ENCODE measurements around the gene C2CD2. TPM values are rescaled to one million over a fixed set of nuclear protein-coding genes. Genes with fewer than 3 reads are reported as not detected.

Gene C2CD2
- total RNA-seq, 4 donors from 2014 or later: 11.6 to 25.3 (median 18.9) TPM

DNA sequence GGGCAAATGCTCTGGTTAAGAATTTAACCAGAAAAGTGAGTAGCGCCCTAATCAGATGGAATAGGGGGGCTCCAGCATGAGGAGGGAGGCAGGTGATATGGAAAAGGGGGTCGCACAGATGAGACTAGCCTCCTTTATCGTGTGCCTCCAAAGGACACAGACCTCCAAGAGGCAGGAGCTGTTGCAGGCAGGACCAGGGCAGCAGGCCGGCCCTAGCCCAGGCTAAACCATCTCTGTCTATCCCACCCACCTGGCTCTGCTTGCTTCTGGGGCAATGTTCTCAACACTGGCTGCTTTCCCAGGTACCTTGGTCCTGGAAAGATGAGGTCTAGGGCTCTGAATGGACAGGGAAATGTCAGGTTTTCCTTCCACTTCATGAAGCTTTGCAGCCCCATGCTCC lies 36.3 kb downstream of the C2CD2 start:
- peaks cover 14 to 72% (median 54%) of the 10 kb centered on the region in 4 donors for H3K36me3 ChIP-seq
- no peaks in the 10 kb centered on the region for H3K27me3 ChIP-seq
- intact Hi-C loops (cut with DNase I): no loop called here
- no peak for DNase-seq (ENCODE audit: extremely low spot score)
- TF ChIP-seq POLR2AphosphoS5 (IDR thresholded peaks at IDR 0.05): no peak
- TF ChIP-seq, protein P1, sequence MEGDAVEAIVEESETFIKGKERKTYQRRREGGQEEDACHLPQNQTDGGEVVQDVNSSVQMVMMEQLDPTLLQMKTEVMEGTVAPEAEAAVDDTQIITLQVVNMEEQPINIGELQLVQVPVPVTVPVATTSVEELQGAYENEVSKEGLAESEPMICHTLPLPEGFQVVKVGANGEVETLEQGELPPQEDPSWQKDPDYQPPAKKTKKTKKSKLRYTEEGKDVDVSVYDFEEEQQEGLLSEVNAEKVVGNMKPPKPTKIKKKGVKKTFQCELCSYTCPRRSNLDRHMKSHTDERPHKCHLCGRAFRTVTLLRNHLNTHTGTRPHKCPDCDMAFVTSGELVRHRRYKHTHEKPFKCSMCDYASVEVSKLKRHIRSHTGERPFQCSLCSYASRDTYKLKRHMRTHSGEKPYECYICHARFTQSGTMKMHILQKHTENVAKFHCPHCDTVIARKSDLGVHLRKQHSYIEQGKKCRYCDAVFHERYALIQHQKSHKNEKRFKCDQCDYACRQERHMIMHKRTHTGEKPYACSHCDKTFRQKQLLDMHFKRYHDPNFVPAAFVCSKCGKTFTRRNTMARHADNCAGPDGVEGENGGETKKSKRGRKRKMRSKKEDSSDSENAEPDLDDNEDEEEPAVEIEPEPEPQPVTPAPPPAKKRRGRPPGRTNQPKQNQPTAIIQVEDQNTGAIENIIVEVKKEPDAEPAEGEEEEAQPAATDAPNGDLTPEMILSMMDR (IDR thresholded peaks at IDR 0.05): no peak
- TF ChIP-seq POLR2A (IDR thresholded peaks at IDR 0.05; ENCODE audit: low read depth): no peak
- TF ChIP-seq EP300 (IDR thresholded peaks at IDR 0.05): no peak
- peaks cover 0 to 12% (median 7%) of the 10 kb centered on the region in 4 donors for H3K4me1 ChIP-seq
- no peaks in the 10 kb centered on the region for H3K9me3 ChIP-seq
- WGBS: 98% methylated on average over 4 of the region's 4 CpGs
- no peak overlapping the region for H3K4me3 ChIP-seq
- no peak overlapping the region for H3K27ac ChIP-seq (replicated peaks in 1 of 4)

DNA sequence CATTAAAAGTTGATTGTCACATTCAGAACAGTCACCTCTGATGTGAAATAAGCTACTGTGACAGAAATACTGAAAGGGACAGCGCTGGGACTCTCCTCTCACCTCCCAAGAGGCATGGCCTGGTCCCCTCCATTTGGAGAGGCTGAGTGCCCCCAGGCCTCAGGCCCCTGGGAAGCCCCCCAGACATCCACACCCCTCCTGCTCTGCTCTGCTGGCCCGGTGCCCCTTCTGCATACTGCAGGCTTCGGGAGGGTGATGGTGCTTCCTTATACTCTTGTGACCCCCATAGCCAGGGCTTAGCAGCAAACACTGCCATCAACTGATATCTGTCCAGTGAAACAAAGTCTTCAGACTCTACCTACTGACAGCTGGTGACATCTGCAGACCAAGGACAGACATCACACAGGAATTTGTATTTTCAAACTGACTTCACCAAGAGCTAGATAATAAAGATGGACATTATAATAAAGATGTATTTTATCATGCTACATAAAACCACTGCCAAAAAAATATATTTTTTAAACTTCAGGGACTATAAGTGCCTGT lies 36.9 kb downstream of the C2CD2 start:
- WGBS: 83% methylated on average over 3 of the region's 3 CpGs
- no peak for DNase-seq (ENCODE audit: extremely low spot score)
- intact Hi-C loops (cut with DNase I): no loop called here
- H3K4me3 ChIP-seq: no peak overlapping the region
- TF ChIP-seq POLR2A (IDR thresholded peaks at IDR 0.05; ENCODE audit: low read depth) (no peak), POLR2AphosphoS5 (IDR thresholded peaks at IDR 0.05) (no peak), EP300 (IDR thresholded peaks at IDR 0.05) (no peak)
- TF ChIP-seq, protein P1 (IDR thresholded peaks at IDR 0.05): no peak
- no peak overlapping the region for H3K27ac ChIP-seq (replicated peaks in 1 of 4)
- no peaks in the 10 kb centered on the region for H3K27me3 ChIP-seq
- H3K4me1 ChIP-seq: peaks cover 0 to 10% (median 6%) of the 10 kb centered on the region in 4 donors
- no peaks in the 10 kb centered on the region for H3K9me3 ChIP-seq
- peaks cover 14 to 76% (median 56%) of the 10 kb centered on the region in 4 donors for H3K36me3 ChIP-seq

DNA sequence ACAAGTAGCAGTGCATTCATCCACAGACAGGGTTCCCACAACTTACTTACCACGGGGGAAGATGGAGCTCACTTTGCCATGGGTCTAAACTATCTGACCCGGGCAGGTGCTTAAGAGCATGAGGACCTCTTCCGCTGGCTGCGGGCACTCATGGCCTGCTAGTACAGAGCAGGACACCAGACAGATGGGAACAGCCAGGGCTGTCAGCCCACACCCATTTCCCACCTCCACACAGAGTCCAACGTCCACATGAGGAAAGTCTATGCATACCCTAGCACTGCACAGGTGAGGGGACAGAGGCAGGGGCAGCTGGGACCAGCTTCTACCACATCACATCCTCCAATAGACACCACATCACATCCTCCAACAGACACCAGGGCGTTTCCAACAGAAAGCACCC lies 38.9 kb downstream of the C2CD2 start:
- TF ChIP-seq, protein P1 (IDR thresholded peaks at IDR 0.05): no peak
- TF ChIP-seq POLR2AphosphoS5 (IDR thresholded peaks at IDR 0.05) (no peak), POLR2A (IDR thresholded peaks at IDR 0.05; ENCODE audit: low read depth) (no peak), EP300 (IDR thresholded peaks at IDR 0.05) (no peak)
- no peak for DNase-seq (ENCODE audit: extremely low spot score)
- peaks cover 18 to 93% (median 67%) of the 10 kb centered on the region in 4 donors for H3K36me3 ChIP-seq
- intact Hi-C loops (cut with DNase I): no loop called here
- H3K9me3 ChIP-seq: no peaks in the 10 kb centered on the region
- H3K27me3 ChIP-seq: no peaks in the 10 kb centered on the region
- H3K4me1 ChIP-seq: no peaks in the 10 kb centered on the region
- WGBS: 89% methylated on average over 6 of the region's 6 CpGs
- H3K27ac ChIP-seq (replicated peaks in 1 of 4): no peak overlapping the region
- no peak overlapping the region for H3K4me3 ChIP-seq

DNA sequence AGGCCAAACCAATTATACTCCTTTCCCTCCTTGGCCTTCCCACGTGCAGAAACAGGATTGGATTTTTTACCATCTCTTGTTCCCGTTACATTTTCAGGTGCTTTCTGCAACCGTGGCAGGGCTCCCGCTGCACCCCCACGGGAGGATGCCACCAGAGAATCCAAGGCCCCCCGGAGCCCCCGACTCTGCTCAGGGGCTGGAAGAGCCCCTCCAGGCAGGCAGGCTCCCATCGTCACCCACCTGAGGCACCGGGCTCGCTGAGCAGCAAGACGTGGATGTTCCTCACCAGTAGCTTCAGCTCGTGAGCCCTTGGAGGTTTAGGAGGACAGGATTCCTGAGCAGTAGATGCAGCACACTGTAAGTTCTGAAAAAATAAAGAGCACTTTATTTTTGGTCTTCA lies 39.5 kb downstream of the C2CD2 start:
- Histone ChIP-seq H3K27ac (replicated peaks in 1 of 4) (no peak overlapping the region), H3K27me3 (no peaks in the 10 kb centered on the region), H3K4me3 (no peak overlapping the region), H3K4me1 (no peaks in the 10 kb centered on the region), H3K9me3 (no peaks in the 10 kb centered on the region), H3K36me3 (peaks cover 18 to 95% (median 68%) of the 10 kb centered on the region in 4 donors)
- DNase-seq (ENCODE audit: extremely low spot score): no peak
- WGBS: 95% methylated on average over 12 of the region's 12 CpGs
- TF ChIP-seq POLR2AphosphoS5 (IDR thresholded peaks at IDR 0.05): no peak
- no peak for TF ChIP-seq EP300 (IDR thresholded peaks at IDR 0.05)
- TF ChIP-seq, protein P1 (IDR thresholded peaks at IDR 0.05): no peak
- TF ChIP-seq POLR2A (IDR thresholded peaks at IDR 0.05; ENCODE audit: low read depth): no peak
- intact Hi-C loops (cut with DNase I): no loop called here

DNA sequence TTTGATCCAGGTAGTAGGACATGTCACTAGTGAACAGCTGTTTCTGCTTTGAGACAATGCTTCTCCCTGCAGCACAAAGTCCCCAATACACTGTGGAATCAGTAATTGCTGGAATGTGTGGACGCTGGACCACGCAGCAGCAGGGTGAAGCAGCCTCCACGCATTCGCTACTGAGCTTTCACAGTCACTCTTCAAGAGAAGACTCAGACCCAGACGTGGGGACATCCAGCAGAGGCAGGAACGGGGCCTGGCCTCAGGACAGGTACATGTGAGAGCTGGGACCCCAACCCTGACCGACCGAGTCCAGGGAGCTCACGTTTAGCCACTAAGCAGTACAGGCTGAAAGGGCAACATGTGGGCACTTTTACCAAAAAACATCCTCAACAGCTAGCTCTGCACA lies 40.6 kb downstream of the C2CD2 start:
- H3K27me3 ChIP-seq: no peaks in the 10 kb centered on the region
- no peak for DNase-seq (ENCODE audit: extremely low spot score)
- H3K4me3 ChIP-seq: no peak overlapping the region
- H3K36me3 ChIP-seq: peaks cover 18 to 99% (median 68%) of the 10 kb centered on the region in 4 donors
- WGBS: 92% methylated on average over 8 of the region's 9 CpGs
- no peaks in the 10 kb centered on the region for H3K9me3 ChIP-seq
- H3K4me1 ChIP-seq: no peaks in the 10 kb centered on the region
- intact Hi-C loops (cut with DNase I): no loop called here
- H3K27ac ChIP-seq (replicated peaks in 1 of 4): no peak overlapping the region
- no peak for TF ChIP-seq EP300 (IDR thresholded peaks at IDR 0.05)
- no peak for TF ChIP-seq POLR2A (IDR thresholded peaks at IDR 0.05; ENCODE audit: low read depth)
- TF ChIP-seq POLR2AphosphoS5 (IDR thresholded peaks at IDR 0.05): no peak
- TF ChIP-seq, protein P1 (IDR thresholded peaks at IDR 0.05): no peak

Data from esophagus muscularis mucosa (tissue), 4 donors.